ENCODE results near the gene PCNX1. TPM values are rescaled to one million over a fixed set of nuclear protein-coding genes. Genes with fewer than 3 reads are reported as not detected.

Gene PCNX1
- total RNA-seq, 1 experiment from 2014 or later, result 48.0 TPM

- WGBS (ENCODE audit: extremely low coverage, insufficient read length, low lambda C conversion rate), result no CpG with 5 or more reads among the region's 4 CpGs
- Histone ChIP-seq H3K9ac (ENCODE audit: extremely low read depth, insufficient read length, low read length) (peak overlapping the region; percentile 76), H3K23me2 (ENCODE audit: insufficient read length, low read depth, low read length, poor library complexity, severe bottlenecking) (peaks cover 5% of the 10 kb centered on the region), H3K27me3 (ENCODE audit: insufficient read depth, low read length) (no peaks in the 10 kb centered on the region), H2BK5ac (ENCODE audit: insufficient read length, low read length) (no peak overlapping the region), H3K4ac (ENCODE audit: low read depth, low read length) (no peak overlapping the region), H3K18ac (ENCODE audit: insufficient read length, low read depth, low read length) (no peak overlapping the region), H2BK20ac (ENCODE audit: low read depth, low read length, poor library complexity, severe bottlenecking) (no peak overlapping the region), H2AK5ac (ENCODE audit: insufficient read length, low read length) (no peak overlapping the region), H3K23ac (ENCODE audit: insufficient read length, low read depth, low read length) (no peak overlapping the region), H2AFZ (ENCODE audit: low read length) (no peak overlapping the region), H3K27ac (ENCODE audit: insufficient read length, low read depth, low read length) (no peak overlapping the region), H4K20me1 (ENCODE audit: control insufficient read depth, insufficient read depth, insufficient read length) (peaks cover 3% of the 10 kb centered on the region), H3K4me2 (ENCODE audit: insufficient read depth, insufficient read length, low read length) (peak overlapping the region; percentile 92), H4K91ac (ENCODE audit: insufficient read length, low read depth, low read length) (no peak overlapping the region), H3K4me1 (ENCODE audit: insufficient read depth, low read length) (peaks cover 2% of the 10 kb centered on the region; the same call in 1 of the 2 replicates), H3K56ac (ENCODE audit: insufficient read length, low read depth, low read length) (no peak overlapping the region), H4K8ac (replicated peaks; ENCODE audit: insufficient read length, low read depth, low read length) (no peak overlapping the region), H3K79me1 (ENCODE audit: insufficient read depth, low read depth, low read length, poor library complexity, severe bottlenecking) (peaks cover 4% of the 10 kb centered on the region), H4K5ac (ENCODE audit: insufficient read length, low read depth, low read length) (no peak overlapping the region), H2BK12ac (ENCODE audit: insufficient read length, low read depth, low read length) (no peak overlapping the region), H3K14ac (ENCODE audit: insufficient read depth, low read length) (no peak overlapping the region), H2BK15ac (ENCODE audit: low read depth, low read length) (no peak overlapping the region), H3K9me3 (ENCODE audit: control insufficient read depth, low read depth, low read length) (no peaks in the 10 kb centered on the region), H3T11ph (ENCODE audit: low read length) (no peak overlapping the region), H2BK120ac (ENCODE audit: low read depth, low read length, poor library complexity, severe bottlenecking) (no peak overlapping the region), H3K79me2 (ENCODE audit: insufficient read depth, low read length) (peaks cover 26% of the 10 kb centered on the region; the same call in 1 of the 2 replicates)
- H3K36me3 Mint-ChIP-seq (ENCODE audit: insufficient read depth in 1 of 3, low read depth in 3 of 3), result peaks cover 0 to 2% (median 0%) of the 10 kb centered on the region in 3 experiments; a peak in 1 of 7 replicates
- peak overlapping the region; percentile 88 to 96 for H3K4me3 Mint-ChIP-seq
- no peak for TF ChIP-seq CTCF (conservative IDR thresholded peaks at IDR 0.05)
- H3K27me3 Mint-ChIP-seq (ENCODE audit: low read depth), result 0 out of 2 replicates have a peak, but pooled peaks cover 1% of the 10 kb centered on the region
- H3K9me3 Mint-ChIP-seq, result no peaks in the 10 kb centered on the region; a peak in 1 of 5 replicates
- DNase-seq, result no peak
- peaks cover 44 to 53% of the 10 kb centered on the region in 2 experiments for H3K4me1 Mint-ChIP-seq
- peak overlapping the region; percentile 78 to 94 (median 93); a peak in 6 of 7 replicates for H3K27ac Mint-ChIP-seq
Measured at GRCh38 chr14:70908935-70909641, 1.8 kb downstream of the PCNX1 start.

Measured in H9 (cell line).